ENCODE results near the gene RNU1-4.
"Not testable (repeated sequence)": the region's sequence is repeated elsewhere in the genome, so short reads cannot be mapped to it uniquely, and the experiment has no call there.

The RNU1-4 gene

GRCh38 chr1:16728243-16728949 lies 11.9 kb upstream of the RNU1-4 start:
- not testable (repeated sequence) for DNase-seq (ENCODE audit: low spot score)

- not testable (repeated sequence) for DNase-seq (ENCODE audit: low spot score)
Measured at GRCh38 chr1:16732254-16732896, 7.9 kb upstream of the RNU1-4 start.

- DNase-seq (ENCODE audit: low spot score): not testable (repeated sequence)
Measured at GRCh38 chr1:16741230-16741629, 914 bp downstream of the RNU1-4 start.

GRCh38 chr1:16747660-16748059 lies 7.3 kb downstream of the RNU1-4 start:
- not testable (repeated sequence) for DNase-seq (ENCODE audit: low spot score)

- DNase-seq (ENCODE audit: low spot score): not testable (repeated sequence)
Measured at GRCh38 chr1:16748710-16749109, 8.4 kb downstream of the RNU1-4 start.

GRCh38 chr1:16749910-16750888 lies 9.9 kb downstream of the RNU1-4 start:
- not testable (repeated sequence) for DNase-seq (ENCODE audit: low spot score)

GRCh38 chr1:16752770-16753169 lies 12.5 kb downstream of the RNU1-4 start:
- not testable (repeated sequence) for DNase-seq (ENCODE audit: low spot score)

- not testable (repeated sequence) for DNase-seq (ENCODE audit: low spot score)
Measured at GRCh38 chr1:16755385-16755784, 15.1 kb downstream of the RNU1-4 start.

- DNase-seq (ENCODE audit: low spot score): not testable (repeated sequence)
Measured at GRCh38 chr1:16755932-16756331, 15.6 kb downstream of the RNU1-4 start.

- DNase-seq (ENCODE audit: low spot score): not testable (repeated sequence)
Measured at GRCh38 chr1:16757574-16757973, 17.3 kb downstream of the RNU1-4 start.

- not testable (repeated sequence) for DNase-seq (ENCODE audit: low spot score)
Measured at GRCh38 chr1:16758060-16758459, 17.7 kb downstream of the RNU1-4 start.

GRCh38 chr1:16759041-16759493 lies 18.8 kb downstream of the RNU1-4 start:
- not testable (repeated sequence) for DNase-seq (ENCODE audit: low spot score)

GRCh38 chr1:16759650-16760455 lies 19.5 kb downstream of the RNU1-4 start:
- DNase-seq (ENCODE audit: low spot score): not testable (repeated sequence)

GRCh38 chr1:16760456-16760765 lies 20.1 kb downstream of the RNU1-4 start:
- DNase-seq (ENCODE audit: low spot score): not testable (repeated sequence)

- DNase-seq (ENCODE audit: low spot score): not testable (repeated sequence)
Measured at GRCh38 chr1:16760801-16761200, 20.5 kb downstream of the RNU1-4 start.

- not testable (repeated sequence) for DNase-seq (ENCODE audit: low spot score)
Measured at GRCh38 chr1:16764248-16764819, 24.0 kb downstream of the RNU1-4 start.

GRCh38 chr1:16764820-16765655 lies 24.7 kb downstream of the RNU1-4 start:
- not testable (repeated sequence) for DNase-seq (ENCODE audit: low spot score)

- DNase-seq (ENCODE audit: low spot score): not testable (repeated sequence)
Measured at GRCh38 chr1:16765731-16766605, 25.7 kb downstream of the RNU1-4 start.

- not testable (repeated sequence) for DNase-seq (ENCODE audit: low spot score)
Measured at GRCh38 chr1:16766689-16767256, 26.5 kb downstream of the RNU1-4 start.

Measured in kidney capillary endothelial cell (primary cell).